GM18867 (cell line): ENCODE results near the gene CSF1R.

Source experiments
- ATAC-seq: cut with Tn5 transposase; IDR thresholded peaks from one replicate; pipeline ENCODE4 v1.9.1; 2021; ENCODE audit warnings: mild to moderate bottlenecking, moderate library complexity; ENCODE audit not compliant: unreplicated experiment

The CSF1R gene

DNA sequence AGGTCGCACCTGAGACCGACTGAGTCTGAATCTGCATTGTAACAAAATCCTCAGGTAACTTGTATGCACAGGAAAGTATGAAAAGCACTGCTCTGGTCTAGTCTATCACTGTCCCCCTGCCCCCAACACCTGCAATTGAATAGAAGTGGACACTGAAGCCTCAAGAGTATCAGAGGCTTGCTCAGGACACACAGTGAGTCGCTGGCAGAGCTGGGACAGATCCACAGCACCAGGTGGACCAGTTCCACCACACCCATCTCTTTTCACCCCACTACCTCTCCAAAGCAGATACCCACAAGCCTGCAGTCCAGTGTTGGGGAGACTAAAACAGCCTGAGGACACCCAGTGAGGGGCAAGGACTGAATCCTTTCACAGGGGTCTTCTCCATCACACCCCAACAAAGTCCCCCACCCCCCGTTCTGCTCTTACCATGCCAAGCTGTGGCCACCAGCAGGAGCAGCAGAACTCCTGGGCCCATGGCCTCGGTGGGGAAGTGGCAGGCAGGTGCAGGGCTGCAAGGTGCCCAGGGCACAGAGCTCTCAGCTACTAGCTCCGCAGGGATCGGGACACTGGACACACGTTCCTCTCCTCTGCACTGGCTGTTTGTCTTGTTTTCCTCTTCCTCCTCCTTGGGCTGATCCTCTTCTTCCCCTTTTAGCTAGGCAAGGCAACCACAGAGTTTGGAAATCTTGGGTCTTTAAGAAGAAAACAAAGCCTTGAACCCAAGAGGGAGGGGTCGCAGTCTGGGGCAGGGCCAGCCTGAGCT is at the start of gene CSF1R:
Gene CSF1R (minus strand): TSS at position 605 of the 766 bp plus-strand sequence. CDS start 127 bp downstream, at position 478.
- ATAC-seq = no peak

DNA sequence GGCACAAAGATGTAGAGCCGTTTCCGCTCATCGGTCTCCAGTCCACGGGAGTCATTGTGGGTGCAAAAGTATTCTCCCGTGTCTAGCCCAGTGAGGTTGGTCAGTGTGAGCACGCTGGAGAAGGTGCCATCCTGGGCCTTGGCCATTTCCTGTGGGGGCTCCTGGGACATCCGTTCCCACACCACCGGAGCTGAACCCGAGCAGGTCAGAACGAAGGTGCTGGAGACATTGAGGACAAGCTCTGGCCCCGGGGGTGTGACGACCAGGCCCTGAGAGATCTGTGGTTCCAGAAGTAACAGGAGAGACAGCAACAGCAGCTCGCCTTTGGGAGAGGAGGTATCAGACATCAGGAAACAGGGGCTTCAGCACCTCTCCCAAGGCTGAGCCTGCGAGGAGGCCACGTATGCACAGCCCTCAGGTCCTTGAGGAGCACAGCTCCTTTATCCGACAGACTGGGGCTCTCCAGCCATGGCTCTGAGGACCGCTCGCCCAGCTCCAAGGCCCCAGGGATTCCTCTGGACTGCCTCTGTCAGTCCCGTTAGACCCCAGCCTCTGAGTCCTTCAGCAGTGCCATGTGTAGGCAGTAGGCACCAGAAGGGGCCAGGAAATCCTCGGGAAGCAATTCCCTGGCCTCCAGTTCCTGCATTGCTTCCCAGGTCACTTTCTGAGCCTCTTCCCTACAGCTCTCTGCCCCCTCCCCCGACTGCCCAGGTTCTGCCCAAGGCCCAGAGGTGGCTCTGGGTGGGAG is 49.4 kb upstream of the CSF1R start:
- ATAC-seq = no peak

DNA sequence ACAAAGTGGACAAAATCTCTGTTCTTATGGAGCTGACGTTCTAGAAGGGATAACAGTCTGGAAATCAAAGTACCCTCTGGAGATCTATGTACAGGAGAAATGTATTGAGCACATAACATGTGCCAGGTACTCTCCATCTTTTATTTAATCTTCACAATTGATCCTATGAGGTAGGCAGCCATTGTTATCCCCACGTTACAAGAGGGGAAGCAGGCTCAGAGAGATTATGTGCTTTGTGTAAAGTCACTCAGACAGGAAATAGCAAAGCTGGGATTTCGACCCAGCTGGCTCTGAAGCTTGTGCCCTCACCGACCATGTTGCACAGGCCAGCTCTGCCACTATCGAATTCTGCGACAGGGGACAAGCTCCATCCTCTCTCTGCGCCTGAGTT is 47.8 kb upstream of the CSF1R start:
- no peak for ATAC-seq

DNA sequence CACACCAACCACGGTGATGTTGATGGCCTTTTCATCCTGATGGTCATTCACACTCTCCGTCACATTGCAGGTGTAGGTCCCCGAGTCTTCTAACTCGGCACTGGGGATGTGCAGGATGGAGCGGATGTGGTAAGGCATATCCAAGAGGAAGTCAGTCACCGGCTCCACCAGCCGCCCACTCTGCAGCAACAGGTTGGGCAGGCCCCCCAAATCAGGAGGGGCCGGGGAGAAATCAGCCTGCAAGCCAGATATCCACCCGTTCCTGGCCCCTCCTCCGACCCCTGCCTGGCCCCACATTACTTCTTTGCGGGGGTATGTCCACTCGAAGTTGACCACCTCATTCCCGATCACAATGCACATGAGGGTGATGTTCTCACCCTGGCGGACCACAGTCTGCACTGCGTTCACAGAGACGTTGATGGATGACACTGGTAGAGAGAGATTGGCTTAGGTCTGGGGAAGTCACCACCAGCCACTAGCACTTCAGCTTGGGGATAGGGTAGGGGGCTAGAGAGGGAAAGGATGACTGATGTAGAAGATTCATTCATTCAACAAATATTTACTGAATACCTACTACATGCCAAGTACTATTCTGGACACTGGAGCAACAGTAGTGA is 47.3 kb upstream of the CSF1R start:
- ATAC-seq = no peak

DNA sequence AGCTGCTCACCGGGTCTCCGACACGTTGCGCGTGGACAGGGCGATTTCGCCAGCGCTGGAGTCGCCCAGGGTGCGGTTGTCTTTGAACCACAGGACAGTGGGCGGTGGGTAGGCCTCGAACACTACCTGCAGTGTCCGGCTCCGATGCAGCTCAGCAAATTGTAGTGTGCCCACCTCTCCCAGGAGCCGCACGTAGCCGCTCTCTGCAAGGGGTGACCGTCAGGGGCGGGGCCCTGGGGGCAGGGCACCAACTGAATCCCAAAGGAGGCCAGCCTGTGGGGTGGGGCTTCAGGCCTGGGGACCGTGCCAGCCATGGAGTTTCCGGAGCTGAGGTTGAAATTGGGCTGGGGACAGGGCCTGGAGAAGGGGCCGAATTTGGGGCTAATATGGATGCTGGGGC is 46.4 kb upstream of the CSF1R start:
- no peak for ATAC-seq

DNA sequence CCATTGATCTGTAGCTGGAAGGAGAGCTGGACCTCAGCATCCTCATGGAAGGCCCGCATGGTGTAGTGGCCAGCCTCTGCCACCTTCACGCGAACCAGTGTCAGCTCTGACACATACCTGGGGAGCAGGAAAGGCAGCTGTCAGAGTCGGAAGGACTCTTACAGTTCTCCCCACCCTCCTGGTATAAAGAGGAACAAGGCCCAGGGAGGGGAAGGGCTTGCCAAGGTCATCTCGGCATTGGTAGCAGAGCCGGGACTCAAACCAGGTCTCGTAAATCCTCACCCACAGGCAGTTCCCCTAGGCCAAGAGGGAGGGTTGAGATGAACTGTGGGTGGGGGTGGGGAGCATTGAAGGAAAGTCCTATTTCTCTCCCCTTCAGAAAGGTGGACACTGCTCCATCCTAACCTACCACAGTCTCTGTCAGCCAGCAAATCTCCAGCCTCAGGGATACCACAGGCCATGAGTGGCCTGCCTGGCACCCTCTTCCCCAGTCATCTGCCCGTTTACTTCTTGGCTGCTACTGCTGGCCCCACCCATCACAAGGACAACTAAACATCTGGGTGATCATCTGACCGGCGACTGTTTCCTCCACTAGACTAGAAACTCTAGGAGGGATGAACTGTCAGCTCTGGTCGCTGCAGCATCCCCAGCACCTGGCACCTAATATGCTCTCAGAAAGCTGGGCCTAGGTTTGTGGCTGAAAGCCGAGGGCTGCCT is 45.8 kb upstream of the CSF1R start:
- ATAC-seq = no peak

DNA sequence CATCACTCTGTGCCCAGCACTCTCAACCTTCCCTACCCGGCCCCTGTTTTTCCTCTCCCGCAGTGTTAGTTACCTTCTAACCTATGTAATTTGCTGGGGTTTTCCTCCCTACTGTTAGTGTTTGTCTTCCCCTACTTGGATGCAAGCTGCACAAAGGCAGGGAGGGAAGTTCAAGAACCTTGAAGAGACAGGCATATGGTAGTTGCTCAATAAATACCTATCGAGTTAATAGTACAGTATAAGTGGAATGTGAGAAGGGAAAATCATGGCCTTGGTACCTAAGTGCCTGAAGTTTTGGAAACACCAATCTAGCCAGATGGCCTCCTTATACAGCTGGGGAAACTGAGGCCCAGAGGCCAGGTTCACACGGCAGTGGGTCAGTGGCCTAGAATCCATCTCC is 45.1 kb upstream of the CSF1R start:
- no peak for ATAC-seq

DNA sequence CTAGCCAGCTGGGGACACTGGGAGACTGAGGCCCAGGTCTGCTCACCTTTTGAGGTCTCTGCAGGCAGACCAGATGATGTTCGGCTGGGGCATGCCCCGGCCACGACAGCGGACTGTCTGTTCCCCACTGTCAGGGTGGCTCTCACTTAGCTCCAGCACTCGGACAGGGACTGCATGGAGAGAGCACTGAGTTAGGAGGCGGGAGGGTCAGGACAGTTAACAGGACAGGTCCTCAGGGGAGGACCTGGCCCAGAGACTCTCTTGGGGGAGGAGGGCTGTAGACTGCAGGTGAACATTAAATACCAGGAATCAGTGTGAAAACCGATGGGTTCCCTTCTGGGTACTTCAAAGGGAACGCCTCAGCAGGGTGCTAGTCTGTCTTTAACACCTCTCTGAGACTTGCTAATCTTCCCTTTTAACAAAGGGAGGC is 44.2 kb upstream of the CSF1R start:
- no peak for ATAC-seq

DNA sequence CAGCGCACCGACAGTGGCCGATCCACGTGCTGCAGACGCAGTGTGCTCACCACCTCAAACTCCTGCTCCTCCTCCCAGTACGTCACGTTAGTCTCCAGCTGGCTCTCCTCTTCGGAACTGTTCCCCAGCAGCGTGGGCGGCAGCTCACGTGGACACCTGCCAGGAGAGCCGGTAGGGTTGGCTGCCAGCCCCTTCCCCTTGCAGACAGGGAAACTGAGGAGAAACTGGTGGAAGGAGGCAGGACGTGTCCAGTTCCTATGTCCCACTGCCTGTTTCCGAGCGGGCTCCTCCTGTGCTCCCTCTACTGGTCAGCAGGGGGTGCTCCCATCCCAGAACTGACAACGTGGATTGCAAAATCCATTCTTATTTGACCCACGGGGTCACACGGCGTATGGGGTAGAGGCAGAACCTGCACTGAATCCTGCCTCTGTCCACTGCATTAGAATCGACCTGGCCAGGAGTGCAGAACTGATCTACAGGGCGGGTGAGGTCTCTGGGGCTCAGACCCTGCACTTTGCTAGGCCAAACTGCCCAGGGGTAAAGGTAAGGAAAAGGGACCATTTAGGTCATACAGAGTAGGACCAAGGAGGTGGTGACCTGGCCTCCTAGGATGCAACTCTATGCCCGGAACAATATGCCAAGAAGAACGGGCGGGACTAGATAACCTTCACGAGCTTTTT is 43.6 kb upstream of the CSF1R start:
- peak; percentile 73 for ATAC-seq

DNA sequence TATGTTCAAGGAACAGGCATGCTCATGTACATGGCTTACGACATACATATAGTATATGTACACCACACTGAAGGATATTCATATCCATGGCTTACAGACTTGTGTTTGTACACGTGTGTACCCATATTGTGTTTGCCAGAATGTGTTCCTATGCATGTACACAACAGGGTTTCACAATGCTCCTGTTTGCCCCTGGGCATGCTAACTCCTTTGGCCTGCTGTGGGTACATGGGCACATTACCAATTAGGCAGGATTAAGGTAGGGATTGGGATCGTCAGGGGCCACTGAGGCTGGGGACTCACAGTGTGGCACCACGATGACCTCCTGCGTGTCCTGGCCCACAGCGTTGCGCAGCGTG is 43.1 kb upstream of the CSF1R start:
- ATAC-seq = no peak

DNA sequence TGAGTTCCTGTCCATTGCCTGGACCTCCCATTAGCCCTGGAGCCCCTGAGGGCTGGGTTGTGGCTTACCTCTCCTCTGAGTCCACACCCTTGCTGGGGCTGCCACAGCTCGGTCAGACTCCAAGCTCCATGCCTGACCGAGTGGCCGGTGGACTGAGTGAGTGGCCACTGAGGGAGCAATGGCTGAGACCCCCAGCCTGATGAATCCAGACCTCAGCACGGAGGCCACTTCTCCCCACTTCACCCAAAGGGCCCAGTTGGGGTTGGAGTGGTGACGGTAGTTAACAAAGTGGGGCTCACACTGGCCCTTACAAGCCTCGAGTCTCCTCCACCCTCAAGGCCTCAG is 40.5 kb upstream of the CSF1R start:
- ATAC-seq = no peak

DNA sequence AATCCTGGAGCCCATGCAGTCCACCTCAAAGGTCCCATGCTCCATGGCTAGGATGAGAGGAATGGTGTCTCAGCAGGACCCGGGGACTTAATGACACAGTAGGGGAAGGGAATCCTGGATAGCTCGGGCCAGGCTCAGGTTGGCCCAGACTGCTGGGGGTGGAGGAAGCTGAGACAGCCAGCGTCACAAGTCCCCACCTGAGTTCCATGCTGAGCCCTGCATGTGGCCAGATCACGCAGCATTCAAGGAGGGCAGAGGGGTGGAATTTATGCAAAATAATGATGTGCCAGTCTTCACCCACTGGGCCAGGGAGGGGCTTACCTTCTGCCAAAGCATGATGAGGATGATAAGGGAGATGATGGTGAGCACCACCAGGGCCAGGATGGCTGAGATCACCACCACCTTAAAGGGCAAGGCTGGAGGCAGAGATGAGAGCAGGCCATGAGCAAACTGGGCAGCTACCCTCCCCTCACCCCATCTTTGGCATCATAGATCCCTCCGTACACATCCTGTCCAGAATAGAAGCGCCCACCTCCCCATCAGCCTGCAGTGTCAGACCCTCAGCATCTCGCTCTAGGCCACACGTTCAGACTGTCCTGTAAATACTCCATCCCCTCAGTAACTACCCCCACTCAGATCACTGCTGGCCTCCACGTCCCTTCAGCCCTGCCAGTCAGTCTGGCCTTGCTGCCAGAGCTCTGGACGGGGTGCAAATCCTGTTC is 40.0 kb upstream of the CSF1R start:
- ATAC-seq = no peak

DNA sequence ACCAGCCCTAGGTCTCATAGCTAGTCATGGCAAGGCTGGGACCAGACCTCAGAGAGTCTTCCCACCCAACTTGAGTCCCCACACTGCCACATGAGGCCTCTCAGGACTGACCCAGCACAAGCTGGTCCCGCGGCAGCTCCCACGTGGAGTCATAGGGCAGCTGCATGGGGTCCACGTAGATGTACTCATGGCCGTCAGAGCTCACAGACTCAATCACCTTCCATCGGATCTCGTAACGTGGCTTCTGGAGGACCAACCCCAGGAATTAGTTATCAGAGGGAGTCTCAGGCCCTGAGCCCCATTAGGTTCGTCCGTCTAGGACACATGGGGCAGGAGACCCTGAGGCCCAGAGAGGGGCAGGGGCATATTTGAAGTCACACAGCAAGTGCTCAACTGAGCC is 39.0 kb upstream of the CSF1R start:
- ATAC-seq = no peak

DNA sequence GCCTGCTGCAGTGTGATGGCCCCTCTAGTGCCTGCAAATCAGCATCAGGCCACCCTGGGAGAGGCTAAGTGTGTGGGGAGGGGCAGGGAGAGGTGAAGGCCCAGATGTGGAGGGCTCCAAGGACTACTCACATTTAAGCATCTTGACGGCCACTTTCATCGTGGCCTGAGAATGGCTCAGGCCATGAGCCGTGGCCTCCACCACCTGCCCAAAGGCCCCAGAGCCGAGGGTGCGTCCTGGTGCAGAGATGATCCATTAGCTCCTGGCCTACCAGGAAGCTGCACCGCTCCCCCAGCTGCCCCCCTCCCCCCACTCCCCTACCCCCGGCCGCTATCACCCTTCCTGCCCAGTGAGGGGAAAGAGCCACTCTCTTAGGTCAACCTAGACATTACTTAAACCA is 38.2 kb upstream of the CSF1R start:
- ATAC-seq = no peak

DNA sequence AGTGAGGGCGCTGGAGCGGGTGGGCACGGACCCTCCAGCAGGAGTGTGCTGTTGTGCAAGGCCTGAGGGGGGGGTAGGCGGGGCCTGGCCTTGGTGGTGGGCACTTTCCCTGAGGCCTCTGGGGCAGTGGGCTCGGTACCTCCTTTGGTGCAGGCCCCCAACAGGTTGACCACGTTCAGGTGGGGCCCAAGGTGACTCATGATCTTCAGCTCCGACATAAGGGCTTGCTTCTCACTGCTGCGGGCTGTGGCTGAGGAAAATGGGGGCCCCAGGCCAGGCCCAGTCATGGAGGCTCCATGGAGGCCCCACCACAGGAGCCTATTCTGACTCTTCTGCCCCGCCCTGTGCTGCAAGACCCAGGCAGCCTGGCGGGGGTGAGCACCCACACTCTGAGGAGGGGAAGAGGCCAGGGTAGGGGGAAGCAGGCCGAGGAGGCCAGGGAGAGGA is 37.8 kb upstream of the CSF1R start:
- ATAC-seq = no peak

DNA sequence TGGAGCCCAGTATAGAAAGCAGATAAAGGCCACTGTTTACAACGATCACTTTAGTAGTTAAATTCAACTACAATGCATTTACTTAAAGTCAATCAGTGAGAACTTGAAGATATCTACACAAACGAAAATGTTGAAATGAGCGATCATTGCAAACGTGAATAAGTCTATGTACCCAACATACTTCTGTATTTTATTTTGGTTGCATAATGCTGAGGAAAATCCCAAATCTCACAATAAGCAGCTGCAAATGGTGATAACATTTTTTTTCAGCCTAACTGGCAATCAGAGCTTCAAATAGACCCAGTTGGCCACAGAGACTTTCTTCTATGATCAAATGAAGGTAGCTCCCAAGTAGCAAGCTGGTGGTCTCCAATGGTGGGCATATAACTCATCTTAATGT is 37.2 kb upstream of the CSF1R start:
- no peak for ATAC-seq

DNA sequence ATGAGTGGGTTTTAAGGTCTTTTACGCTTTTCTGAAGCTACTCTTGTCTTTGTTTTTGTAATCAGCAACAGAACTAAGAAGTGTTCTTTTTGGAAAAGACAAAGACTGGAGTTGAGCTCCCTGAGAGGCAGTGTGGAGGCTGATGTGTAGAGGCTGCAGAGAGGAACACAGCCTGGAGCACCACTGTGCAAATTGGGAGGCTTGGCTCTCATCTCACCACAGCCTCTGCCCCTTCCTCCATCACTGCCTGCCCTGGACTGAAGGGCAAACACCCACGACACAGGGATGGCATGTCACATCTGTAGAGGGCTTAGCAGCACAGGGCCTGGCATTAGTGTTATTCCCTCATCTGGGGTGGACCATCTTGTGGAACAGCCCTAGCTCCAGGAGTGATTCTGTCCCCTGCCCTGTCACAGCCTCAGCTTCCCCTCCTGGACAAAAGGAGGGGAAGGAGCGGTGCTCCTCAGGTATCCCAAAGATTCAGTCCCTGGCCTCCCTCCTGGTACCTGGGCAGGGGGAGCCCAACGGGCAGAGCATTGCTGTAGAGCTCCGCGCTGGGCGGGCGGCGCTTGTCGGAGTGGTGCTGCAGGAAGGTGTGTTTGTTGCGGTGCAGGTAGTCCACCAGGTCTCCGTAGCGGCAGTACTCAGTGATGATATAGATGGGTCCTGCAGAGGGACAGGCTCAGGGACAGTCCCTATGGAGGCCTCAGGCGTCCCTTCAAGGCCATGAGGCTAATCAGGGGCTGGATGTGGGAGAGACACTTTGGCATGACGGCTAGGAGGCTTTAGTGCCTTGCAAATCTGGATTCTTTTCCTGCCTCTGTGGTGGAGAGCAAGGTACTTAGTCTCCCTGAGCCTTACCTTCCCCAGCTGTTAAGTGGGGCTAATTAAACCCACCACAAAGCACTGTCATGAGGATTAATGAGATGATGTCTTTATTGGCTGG is 36.5 kb upstream of the CSF1R start:
- no peak for ATAC-seq

DNA sequence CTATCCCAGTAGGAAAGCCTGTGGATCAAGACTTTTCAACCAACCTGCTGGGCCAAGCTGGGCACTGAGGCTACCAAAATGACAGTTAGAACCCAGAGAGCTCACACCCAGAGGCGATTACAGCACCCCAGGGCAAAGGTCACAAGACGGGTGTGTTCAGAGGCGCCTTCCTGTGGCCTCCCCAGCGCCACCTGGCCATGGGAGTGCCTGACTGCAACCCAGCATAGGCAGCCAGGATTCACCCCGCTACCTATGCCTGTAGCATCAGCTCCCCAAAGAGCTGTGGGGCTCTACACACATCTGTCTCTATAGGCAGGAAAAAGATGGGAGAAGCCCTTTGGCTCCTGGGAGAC is 35.8 kb upstream of the CSF1R start:
- peak; percentile 92 for ATAC-seq

DNA sequence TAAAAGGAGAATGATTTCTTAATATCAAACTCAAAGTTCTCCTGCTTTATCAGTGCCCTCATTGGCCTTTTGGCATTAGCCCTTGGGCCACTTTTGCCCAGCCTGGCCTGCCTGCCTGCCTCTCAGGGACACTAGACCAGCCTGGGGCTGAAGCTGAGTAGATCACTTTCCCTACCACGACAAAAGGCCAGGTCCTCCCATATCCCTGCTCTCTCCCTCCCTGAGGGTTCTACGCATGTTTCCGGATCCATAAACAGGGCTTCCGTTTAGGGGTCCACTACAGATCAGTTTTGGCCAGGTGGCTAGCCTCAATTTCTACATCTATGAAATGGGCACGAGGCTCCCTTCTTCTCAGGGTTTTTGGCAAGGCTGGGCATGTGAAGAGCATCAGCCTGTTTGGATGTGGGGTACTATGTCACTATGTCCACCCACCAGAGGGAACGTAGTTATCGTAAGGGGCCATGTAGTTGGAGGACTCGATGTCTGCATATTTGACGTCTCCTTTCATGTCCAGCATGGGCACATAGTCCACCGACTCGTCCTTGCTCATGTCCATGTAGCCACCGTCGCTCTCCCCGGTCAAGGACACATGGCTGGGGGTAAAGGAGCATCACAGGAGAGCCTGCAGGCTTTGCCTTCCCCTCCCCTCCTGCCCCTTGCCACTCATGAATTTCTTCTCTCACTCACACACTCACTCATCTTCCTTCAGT is 35.2 kb upstream of the CSF1R start:
- ATAC-seq = no peak
